ENCODE results near the gene SLAMF6.
"Not testable (repeated sequence)": the region's sequence is repeated elsewhere in the genome, so short reads cannot be mapped to it uniquely, and the experiment has no call there.

Gene SLAMF6

GRCh38 chr1:160522622-160523345, at the start of gene SLAMF6:
SLAMF6 (minus strand) TSS chr1:160523255; CDS start chr1:160523192, 63 bp downstream.
- DNase-seq, result no peak

- no peak for DNase-seq
Observed at GRCh38 chr1:160570840-160571239, 47.8 kb upstream of the SLAMF6 start.

GRCh38 chr1:160569806-160570205, 46.8 kb upstream of the SLAMF6 start:
- DNase-seq, result no peak

GRCh38 chr1:160567858-160568682, 45.0 kb upstream of the SLAMF6 start:
- no peak for DNase-seq

GRCh38 chr1:160567341-160567740, 44.3 kb upstream of the SLAMF6 start:
- DNase-seq, result no peak

GRCh38 chr1:160565564-160565963, 42.5 kb upstream of the SLAMF6 start:
- DNase-seq, result no peak

- not testable (repeated sequence) for DNase-seq
Observed at GRCh38 chr1:160563230-160563629, 40.2 kb upstream of the SLAMF6 start.

GRCh38 chr1:160562745-160563144, 39.7 kb upstream of the SLAMF6 start:
- DNase-seq, result not testable (repeated sequence)

GRCh38 chr1:160560806-160561205, 37.8 kb upstream of the SLAMF6 start:
- DNase-seq, result no peak

- DNase-seq, result no peak
Observed at GRCh38 chr1:160560045-160560705, 37.1 kb upstream of the SLAMF6 start.

- not testable (repeated sequence) for DNase-seq
Observed at GRCh38 chr1:160559437-160559836, 36.4 kb upstream of the SLAMF6 start.

GRCh38 chr1:160558660-160559380, 35.8 kb upstream of the SLAMF6 start:
- no peak for DNase-seq

- no peak for DNase-seq
Observed at GRCh38 chr1:160553778-160554177, 30.7 kb upstream of the SLAMF6 start.

GRCh38 chr1:160552425-160552824, 29.4 kb upstream of the SLAMF6 start:
- DNase-seq, result no peak

- DNase-seq, result no peak
Observed at GRCh38 chr1:160550572-160551034, 27.5 kb upstream of the SLAMF6 start.

- no peak for DNase-seq
Observed at GRCh38 chr1:160549665-160550006, 26.6 kb upstream of the SLAMF6 start.

- no peak for DNase-seq
Observed at GRCh38 chr1:160548960-160549664, 26.1 kb upstream of the SLAMF6 start.

GRCh38 chr1:160548183-160548582, 25.1 kb upstream of the SLAMF6 start:
- no peak for DNase-seq

GRCh38 chr1:160547422-160547821, 24.4 kb upstream of the SLAMF6 start:
- no peak for DNase-seq

GRCh38 chr1:160546942-160547341, 23.9 kb upstream of the SLAMF6 start:
- no peak for DNase-seq

GRCh38 chr1:160544647-160545046, 21.6 kb upstream of the SLAMF6 start:
- DNase-seq, result no peak

- no peak for DNase-seq
Observed at GRCh38 chr1:160542303-160542945, 19.4 kb upstream of the SLAMF6 start.

Measured in midbrain (tissue), 1 donor.